ENCODE data around the gene TTC39A.

TTC39A gene

DNA sequence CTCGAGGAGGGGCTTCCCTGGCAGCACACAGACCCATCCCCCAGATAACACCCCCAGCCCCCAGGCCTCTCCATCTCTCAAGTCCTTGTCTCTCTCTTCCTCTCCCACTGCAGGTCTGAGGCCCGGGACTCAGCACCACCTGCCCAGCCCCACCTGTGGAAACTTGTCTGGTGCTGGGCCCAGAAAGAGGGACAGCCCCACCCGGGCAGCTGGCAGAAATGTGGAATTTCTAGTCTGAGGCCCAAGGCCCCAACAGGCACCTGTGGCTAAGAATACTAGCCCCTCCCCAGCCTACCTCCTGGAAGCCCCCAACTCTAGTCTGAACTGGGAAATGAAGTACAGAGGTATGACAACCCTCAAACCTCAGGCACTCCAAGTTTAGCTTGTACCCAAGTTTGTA is 15.4 kb downstream of the TTC39A start:
- DNase-seq = no peak

DNA sequence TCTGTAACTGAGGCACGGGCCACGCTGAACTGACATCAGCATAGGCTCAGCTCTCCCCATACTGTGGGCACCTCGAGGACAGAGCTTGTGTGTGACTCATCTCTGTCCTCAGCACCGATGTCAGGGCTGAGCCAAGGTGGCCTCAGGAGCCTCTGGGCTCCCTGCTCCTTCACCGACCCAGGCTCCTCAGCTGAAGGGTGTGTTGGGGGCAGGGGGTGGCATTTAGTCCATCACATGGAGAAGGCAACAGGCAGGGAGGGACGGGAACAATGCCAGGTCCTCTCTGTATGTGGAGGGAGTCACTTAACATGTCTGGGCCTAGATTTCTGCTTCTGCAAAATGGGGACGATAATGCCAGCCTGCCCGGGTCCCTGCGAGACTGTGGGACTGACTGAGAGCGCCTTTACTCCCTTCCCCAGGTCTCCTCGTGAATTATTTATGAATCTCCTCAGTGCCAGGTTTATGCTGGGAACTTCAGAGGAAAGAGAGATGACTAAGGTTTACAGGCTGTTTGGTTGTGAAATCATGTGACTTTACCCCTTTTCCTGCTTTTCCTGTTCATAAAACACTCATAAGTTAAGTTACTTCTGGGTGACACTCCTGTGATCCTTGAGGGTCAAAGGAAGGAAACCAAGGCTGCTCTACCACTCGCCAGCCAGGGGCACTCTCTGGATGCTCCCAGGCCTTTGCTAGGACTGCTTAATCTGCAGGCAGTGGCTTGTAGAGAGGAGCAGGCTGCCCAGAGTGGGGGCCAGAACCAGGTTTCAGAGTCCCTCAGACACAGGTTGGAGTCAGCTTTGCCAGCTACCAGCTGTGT is 16.2 kb downstream of the TTC39A start:
- DNase-seq = no peak

DNA sequence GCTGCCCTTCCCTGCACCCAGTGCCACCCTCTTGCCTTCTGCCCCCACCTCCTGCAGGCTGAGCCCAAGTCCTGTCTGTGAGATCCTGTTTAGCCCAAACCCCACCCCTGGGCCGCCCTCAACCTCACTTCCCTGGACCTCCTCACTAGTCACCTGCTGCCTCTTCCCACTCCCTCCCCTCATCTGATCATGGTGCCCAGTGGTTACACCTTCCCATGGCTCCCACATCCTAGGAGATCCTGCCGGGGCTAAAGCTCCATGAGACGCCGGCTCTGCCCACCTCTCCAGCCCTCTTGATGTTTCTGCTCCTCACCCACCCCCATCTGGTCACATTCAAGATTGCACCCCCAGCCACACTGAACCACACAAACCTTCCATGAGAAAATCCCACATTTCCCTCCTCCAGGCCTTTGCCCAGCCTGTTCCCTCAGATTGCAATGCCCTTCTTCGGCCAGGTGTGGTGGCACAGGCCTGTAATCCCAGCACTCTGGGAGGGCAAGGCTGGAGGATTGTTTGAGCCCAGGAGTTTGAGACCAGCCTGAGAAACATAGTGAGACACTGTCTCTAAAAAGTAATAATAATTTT is 17.0 kb downstream of the TTC39A start:
- no peak for DNase-seq

DNA sequence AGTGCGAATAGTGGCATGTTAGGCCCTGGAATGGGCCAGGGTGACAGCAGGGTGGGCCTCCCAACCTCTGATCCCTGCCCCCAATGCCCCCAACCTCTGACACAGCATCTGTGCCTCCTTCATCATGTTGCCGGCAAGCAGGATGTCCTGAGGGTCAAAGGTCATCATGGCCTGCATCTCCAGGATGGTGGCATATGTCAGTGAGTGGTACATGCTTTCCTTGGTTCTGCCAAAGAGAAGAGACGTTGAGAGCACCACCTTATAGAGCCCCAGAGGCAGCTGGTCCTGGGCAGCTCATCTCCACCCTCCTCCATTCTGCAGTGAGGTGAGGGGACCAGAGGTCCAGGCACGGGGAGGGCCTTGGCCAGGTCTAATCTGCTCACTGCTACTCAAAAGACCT is 17.6 kb downstream of the TTC39A start:
- no peak for DNase-seq

DNA sequence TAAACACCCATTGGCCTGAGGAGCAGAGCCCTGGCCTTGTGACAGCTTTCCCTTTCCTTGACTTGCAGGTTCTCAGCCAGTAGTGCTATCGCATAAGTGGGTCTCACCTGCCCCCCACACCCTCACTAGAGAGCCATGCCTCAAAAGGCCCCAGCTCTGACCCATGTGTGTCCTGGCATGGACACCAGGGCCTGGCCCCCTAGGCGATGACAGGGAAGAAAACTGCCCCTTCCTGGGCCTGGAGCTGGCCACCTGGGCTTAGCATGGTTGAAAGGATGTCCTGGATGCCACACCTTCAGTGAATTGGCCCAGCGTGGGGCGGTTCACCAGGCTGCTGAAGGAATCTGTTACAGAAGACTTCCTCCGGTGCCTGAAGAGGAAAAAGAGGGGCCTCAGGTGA is 18.5 kb downstream of the TTC39A start:
- no peak for DNase-seq

DNA sequence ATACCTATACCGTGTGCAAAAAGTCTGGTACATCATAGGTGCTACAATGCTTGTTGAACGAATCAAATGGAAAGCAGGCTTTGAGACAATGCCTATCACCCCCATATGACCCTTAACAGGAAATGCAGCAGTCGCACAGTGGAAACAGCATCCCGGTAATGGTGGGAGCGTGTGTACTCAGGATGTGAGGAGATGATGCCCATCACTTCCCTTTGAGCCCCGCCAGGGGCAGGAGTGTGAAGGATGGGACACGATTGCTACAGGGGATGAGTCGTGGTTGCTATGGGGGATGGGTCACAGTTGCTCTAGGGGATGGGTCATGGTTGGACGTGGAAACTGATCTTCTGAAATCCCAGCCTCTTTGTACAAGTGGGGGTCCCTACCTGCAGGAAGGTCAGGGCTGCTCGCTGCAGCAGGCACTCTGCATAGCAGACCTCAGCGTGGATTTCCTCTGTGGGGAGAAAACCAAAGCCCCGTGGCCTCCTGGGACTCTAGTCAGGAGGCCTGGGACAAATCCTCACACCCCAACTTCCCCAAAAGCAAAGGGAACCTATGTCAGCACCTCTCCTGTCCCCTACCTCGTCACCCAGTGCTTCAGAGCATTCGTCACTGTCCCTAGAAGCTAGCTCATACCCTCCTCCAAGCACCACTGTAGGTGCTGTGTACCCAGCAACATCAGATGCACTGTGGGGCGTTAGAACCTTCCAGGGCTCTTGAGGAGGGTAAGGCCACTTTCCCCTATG is 19.3 kb downstream of the TTC39A start:
- no peak for DNase-seq

DNA sequence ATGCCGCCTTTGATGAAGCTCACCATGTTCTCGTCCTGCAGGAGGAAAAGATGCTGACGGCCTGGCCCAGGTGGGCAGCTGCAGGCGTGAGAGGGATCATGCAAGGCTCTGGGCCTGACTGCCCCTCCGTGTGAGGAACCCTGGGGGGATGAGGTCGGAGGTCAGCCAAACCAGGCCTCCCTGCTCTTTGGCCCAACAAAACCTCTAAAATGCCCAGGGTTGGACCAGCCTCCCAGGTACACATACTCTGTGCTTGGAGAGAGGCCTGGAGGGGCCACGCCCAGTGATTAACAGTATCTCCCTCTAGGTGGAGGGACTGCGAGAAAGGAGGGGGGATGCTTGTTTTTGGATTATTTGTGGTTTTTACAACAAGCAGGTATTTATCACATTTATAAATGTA is 21.1 kb downstream of the TTC39A start:
- DNase-seq = no peak

DNA sequence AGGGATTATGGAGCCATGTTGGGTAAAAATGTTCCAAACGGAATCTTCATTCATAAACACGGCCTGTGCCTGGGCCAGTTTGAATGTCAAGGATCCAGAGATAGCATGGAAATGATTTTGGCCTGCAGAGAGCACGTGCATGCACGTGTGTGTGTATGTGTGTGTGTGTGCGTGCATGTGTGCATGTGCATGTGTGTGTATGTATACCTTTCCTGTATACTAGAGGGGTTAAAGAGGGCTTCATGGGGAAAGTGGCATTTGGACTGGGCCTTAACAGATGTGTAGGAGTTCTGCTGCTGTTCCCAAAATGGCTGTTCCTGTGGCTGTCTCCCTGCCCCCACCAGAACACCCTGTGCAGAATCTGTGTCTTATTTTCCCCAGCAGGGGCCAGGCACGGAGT is 21.7 kb downstream of the TTC39A start:
- DNase-seq = no peak

DNA sequence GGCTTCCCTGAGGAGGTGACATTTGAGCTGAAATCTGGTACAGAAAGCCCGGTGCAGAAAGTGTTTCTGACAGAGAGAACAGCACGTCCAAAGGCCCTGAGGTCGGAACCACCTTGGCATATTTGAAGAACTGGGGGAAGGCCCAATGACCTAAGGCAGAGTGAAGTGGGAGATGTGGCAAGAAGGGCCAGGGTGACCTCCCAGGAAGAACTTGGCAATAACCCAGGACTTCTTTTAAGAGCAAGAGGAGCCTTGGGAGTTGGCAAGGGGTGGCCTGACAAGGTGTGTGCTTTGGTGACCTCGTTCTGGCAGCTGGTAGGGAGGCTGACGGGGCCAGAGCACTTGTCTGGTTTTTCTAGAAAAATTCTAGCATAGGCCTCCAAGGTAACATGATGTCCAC is 23.4 kb downstream of the TTC39A start:
- no peak for DNase-seq

DNA sequence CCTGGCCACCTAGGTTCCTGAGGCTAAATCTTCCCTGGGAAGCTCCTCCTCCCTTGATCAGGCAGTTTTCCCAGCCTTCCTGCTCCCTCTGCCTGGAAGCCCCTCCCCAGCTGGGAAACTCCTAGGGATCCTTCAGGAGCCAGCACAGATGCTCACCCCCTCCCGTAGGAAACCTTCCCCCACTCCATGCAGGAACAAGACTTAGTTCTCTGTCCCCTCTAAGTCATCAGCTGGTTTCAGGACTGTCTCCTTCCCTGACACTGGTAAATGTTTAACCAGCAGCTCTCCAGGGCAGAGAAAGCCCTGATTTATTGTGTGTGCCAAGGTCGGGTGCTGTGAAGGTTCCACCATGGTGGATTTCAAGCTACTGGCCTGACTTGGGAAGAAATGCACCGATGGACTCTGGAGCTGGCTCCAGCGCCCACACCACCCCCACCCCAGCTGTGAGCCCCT is 25.0 kb downstream of the TTC39A start:
- DNase-seq = no peak

DNA sequence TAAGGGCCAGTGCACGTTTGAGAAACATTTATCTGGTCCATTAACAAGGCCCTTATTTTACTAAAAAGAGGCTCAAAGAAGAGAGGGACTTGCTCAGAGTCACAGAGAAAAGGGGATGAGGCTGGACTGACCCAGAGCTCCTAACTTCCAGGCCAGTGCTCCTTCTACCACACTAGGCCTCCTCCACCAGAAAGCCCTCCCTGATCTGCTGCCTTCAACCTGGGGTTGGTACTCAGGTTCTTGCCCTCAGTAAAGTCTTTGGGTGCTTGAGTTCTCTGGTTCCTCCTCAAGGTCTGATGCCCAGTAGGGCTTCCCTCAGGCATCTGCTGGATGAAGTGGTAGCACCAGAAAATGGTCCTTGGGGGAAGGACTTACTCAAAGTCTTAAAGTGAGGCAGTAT is 26.0 kb downstream of the TTC39A start:
- DNase-seq = no peak

DNA sequence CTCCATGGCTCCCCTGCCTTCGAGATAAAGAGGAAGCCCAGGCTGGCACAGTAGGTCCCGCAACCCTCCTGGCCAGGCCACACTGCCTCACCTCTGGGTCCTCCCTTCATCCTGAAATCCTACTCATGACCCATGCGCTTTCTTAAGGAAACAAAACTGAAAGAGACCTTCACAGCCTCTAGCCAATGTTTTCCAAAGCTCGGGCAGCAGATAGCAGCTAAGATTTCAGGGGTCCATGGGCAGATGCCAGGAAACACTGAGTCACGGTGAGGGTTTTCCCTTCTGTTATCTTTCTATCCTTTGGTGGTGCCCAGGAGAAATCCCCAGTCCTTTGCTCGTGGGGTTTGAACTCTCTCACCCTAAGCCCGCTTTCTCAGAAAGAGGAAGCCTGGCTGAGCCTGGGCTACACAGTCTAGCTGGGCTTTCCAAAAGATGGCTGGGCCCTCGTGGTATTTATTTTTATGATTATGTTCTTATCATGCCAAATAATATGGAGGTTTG is 26.6 kb downstream of the TTC39A start:
- DNase-seq = no peak

DNA sequence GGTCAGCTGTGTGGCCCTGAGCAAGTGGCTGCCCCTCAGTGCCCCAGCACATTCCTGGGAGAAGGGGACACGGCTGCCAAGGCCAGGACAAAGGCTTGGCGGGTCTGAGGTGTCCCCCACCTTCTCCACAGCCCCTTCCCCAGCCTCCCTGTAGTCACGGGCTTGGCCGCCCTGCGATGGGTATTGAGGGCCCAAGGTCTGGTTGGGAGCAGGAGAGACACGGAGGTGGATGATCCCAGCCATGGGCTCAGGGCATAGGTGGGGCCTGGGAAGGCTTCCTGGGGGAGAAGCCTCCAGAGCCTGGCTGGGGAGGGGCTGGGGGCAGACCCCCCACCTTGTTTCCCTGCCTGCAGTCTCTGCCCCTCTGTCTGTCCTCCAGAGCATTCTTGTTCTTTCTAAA is 27.0 kb downstream of the TTC39A start:
- DNase-seq = no peak

DNA sequence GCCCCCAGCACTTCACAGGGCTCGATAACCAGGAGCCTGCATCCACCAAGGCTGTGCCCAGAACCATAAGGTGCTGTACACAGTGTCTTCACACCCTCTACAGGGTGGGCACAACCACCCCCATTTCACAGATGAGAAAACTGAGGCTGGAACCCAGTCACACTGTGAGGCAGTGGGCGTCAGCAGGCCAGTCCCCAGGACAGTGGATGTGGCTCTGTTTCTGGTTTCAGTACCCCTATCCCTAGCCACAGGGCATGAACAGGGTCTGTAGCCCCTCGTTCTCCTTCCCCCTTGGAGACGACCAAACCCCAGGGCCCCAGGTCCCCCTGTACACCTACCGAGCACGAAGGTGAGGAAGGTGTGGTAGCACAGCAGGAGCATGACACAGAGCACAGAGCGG is 27.6 kb downstream of the TTC39A start:
- no peak for DNase-seq

DNA sequence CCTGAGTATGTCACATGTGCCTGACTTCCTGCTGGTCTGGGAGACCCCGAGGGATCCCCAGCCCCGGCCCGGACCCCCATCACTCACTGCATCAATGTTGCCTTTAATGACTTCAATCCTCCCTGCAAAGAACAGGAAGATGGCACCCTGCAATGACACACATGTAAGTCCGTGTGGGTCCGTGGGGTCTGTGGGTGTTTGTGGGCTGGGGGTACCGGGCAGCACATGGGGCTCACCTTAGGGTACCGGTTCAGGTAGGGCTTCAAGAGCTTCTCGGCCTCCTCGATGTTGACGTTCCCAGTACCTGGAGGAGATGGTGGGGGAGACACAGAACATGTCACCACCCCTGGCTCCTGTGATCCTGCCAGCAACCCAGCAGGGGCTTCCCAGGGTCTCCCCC is 28.1 kb downstream of the TTC39A start:
- no peak for DNase-seq

DNA sequence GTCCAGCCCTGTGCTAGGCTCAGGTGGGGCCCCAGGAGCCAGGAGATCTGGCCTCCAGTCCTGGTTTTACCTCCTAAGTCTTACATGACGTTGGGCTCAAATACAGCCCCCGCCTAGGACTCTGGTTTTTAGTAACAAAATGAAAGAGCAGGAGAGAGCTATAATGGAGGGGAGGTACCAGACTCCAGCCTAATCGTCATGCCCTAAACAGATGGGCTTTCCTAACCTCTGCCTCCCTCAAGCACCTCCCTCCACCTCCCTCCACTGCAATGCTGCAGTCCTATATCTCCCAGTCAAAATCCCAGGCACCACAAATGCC is 28.6 kb downstream of the TTC39A start:
- no peak for DNase-seq

DNA sequence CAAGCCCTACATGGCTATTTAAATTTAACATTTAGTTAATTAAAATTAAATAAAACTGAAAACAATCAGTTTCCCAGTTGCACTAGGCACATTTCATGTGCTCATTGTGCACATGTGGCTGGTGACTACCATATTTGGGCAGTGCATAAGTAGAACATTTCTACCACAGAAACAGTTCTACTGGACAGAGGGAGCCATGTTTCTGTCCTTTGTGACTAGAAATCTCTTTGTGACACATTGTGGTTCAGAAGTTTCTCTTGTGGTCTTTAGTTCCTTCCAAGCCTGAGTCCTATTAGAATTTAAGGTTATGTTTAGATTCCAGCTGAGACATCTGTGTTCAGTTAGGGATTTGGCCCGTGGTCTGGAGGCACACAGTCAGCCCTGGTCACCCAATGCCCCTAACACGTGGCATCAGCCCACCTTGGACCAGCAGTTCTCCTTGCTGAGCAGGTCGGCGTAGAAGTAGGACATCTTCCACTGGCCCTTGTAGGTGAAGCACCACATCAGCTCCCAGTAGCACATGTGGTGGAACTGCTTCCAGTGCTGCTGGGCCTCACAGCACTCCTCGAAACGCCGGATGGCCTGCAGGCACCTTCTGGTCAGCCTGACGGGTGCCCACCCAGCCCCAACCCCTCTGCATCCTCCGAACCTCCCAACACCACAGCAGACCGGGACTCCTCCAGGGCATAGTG is 29.1 kb downstream of the TTC39A start:
- DNase-seq = no peak

DNA sequence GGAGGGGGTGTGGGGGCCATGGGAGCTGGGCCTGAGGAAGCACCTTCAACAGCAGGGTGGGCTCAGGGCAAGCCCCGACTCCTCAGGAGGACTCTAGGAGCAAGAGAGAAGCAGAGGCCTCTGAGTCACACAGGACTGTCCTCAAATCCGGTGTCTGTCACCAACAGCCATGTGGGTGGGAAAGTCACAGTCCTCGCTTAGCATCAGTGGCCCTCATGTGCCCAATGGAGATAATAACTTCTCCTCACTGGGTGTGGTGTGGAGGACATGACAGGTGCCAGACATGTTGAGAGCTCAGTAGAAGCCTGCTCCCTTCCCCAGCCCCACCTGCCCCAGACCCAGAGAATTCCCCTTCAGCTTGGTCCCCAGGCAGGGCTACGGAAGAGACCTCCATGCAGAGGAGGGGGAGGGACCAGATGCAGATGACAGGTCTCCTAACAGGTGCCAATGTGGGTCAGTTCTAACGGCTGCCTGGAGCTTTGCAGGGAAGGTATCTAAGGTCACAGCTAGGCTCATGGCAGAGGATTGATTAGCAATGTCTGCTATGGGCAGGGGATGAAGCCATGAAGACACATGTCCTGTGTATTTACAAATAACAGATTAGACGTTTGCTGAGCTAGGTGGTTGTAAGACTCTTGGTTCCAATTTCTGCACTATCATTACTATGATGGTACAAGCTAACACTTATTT is 30.2 kb downstream of the TTC39A start:
- no peak for DNase-seq

DNA sequence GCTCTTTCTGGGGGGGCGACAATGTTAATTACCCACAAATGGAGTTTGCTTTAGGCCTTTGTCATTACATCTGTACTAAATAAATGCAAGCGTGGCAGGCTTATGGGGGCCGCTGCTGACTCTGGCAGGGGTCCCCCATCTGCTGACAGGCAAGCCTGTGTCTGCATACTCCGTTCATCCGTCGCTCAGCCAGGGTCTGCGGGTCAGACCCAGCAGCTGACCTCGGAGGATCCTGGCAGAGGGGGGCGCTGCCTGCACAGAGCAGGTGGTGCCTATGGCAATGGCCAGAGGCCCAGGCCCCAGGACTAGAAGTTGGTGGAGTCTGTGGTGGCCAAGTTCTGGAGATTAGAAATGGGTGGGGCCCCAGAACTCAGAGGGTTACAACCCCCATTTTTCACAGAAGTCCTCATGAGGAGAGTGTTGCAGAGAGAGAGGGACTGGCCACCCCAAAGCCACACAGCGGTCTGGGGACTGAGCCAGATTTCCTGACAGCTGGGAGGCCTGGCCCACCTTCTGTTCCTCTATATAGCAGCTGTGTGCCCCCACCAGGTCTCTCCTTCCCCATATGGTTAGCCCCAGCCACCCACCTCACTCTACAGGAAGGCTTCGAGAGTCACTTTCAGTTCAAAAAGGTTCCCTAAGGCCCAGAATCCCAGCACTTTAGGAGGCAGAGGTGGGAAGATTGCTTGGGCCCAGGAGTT is 31.0 kb downstream of the TTC39A start:
- no peak for DNase-seq

DNA sequence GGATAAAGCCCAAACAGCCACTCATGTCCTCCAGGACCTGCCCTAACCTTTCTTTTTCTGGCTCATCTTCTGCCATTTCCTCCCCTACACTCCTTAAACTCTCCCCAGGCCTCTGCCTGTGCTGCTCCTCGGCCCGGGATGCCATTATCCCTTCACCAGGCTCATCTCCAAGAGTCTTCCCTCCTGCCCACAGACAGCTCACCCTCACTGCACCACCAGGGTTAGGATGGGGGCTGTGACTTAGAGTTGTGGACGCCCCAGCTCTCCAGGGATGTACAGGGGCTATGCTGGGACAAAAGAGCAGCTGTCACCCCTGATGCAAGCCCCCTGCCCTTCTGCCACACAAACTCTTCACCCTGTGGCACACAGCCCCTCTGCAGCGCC is 32.0 kb downstream of the TTC39A start:
- no peak for DNase-seq

DNA sequence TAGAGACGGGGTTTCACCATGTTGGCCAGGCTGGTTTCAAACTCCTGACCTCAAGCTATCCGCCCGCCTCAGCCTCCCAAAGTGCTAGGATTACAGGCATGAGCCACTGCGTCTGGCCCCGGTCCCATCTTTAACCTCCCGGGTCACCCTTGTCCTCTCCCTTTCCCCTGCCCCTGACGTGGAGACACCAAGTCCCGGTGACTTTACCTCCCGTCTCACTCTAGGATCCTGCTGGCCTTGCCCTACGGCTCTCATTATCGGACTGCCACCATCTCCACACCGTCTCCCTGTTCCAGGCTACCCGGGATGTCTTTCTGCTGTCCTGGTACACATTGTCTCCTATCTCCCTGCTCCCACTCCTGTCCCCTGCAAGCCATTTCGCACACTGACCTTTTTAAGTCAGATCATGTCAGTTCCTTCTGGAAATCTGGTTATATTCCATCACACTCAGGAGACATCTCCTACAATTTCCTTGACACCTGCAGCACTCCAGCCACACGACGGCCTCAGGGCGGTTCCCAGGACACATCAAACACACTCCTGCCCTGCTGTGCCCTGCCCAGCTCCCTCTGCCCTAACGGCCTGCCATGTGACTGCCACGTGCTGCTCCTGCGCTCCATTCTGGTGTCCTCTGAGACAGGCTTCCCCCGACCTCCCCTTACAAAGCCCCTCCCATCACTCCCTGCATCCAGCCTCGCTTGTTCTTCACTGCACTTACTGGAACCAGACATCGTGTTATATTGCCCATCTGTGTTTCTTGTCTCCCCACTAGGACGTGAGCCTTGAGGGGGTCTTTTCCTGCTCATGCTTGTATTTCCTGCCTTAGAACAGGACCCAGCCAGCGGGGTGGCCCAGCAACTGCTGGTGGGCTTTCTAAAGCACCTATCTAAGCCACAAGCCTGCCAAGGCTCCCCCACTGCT is 32.7 kb downstream of the TTC39A start:
- no peak for DNase-seq
